Erythroblast (primary cell): ENCODE measurements around the gene NFATC1.

Source experiments
- DNase-seq, 2 experiments: peaks; one replicate each; lab custom pipeline; 2025; lab: John Stamatoyannopoulos, UW
- GATA1 ChIP-seq: IDR thresholded peaks from 2 replicates; pipeline ENCODE4 v1.6.1; 2011; ENCODE audit warnings: low read depth, mild to moderate bottlenecking, control low read depth, low read length, moderate library complexity
- POLR2A ChIP-seq: IDR thresholded peaks from 2 replicates; pipeline ENCODE4 v1.6.1; 2011; ENCODE audit warnings: mild to moderate bottlenecking, low read length

Gene NFATC1

GRCh38 chr18:79530821-79531220 lies 135.1 kb downstream of the NFATC1 start:
- DNase-seq = no peak
- TF ChIP-seq POLR2A = no peak
- no peak for TF ChIP-seq GATA1

- no peak for DNase-seq
Observed at GRCh38 chr18:79531386-79531785, 135.7 kb downstream of the NFATC1 start.

GRCh38 chr18:79531926-79532312 lies 136.2 kb downstream of the NFATC1 start:
- TF ChIP-seq GATA1 = no peak
- no peak for TF ChIP-seq POLR2A
- DNase-seq = no peak

More at GRCh38 chr18:79531386-79531785, 135.7 kb downstream of the NFATC1 start:
- no peak for TF ChIP-seq GATA1
- no peak for TF ChIP-seq POLR2A

- DNase-seq = no peak
- TF ChIP-seq POLR2A (no peak), GATA1 (no peak)
Observed at GRCh38 chr18:79532313-79533007, 136.7 kb downstream of the NFATC1 start.

GRCh38 chr18:79533146-79533545 lies 137.4 kb downstream of the NFATC1 start:
- no peak for TF ChIP-seq GATA1
- no peak for TF ChIP-seq POLR2A
- DNase-seq = no peak

- no peak for TF ChIP-seq POLR2A
- DNase-seq = no peak
Observed at GRCh38 chr18:79533591-79533990, 137.9 kb downstream of the NFATC1 start.

- TF ChIP-seq GATA1 (no peak), POLR2A (no peak)
- no peak for DNase-seq
Observed at GRCh38 chr18:79534356-79534755, 138.6 kb downstream of the NFATC1 start.

GRCh38 chr18:79537758-79538157 lies 142.0 kb downstream of the NFATC1 start:
- TF ChIP-seq GATA1 (no peak), POLR2A (no peak)
- DNase-seq = no peak

- TF ChIP-seq GATA1 (no peak), POLR2A (no peak)
- DNase-seq = no peak
Observed at GRCh38 chr18:79538635-79539034, 142.9 kb downstream of the NFATC1 start.

- DNase-seq = no peak
- TF ChIP-seq GATA1 (no peak), POLR2A (no peak)
Observed at GRCh38 chr18:79540161-79540903, 144.6 kb downstream of the NFATC1 start.

GRCh38 chr18:79540904-79541282 lies 145.2 kb downstream of the NFATC1 start:
- TF ChIP-seq GATA1 = no peak
- TF ChIP-seq POLR2A = no peak
- no peak for DNase-seq

- DNase-seq = no peak
- TF ChIP-seq GATA1 (no peak), POLR2A (no peak)
Observed at GRCh38 chr18:79542213-79542612, 146.5 kb downstream of the NFATC1 start.

- no peak for DNase-seq
- TF ChIP-seq POLR2A = no peak
- TF ChIP-seq GATA1 = no peak
Observed at GRCh38 chr18:79542876-79543750, 147.4 kb downstream of the NFATC1 start.
